Astrocyte (in vitro differentiated cells and primary cell): ENCODE measurements around the gene ADAP1. TPM values are rescaled to one million over a fixed set of nuclear protein-coding genes. Genes with fewer than 3 reads are reported as not detected.
A peak's percentile ranks its signal among the peaks of the same experiment; 100 is the strongest.
"Not testable (repeated sequence)": the region's sequence is repeated elsewhere in the genome, so short reads cannot be mapped to it uniquely, and the experiment has no call there.

Experiments used
- DNase-seq: peaks from one replicate; pipeline ENCODE4 v3.0.0-alpha.2; 2010; ENCODE audit warnings: low read depth
- FAIRE-seq: peaks from 2 replicates; lab custom pipeline; 2011; peaks lifted over from hg19 to GRCh38; lab: Jason Lieb, UNC
- H2AFZ ChIP-seq: 2 replicates; pipeline ENCODE4 v1.6.0; 2012; ENCODE audit warnings: low read depth, low read length, inconsistent platforms
- H3K27ac ChIP-seq: 2 replicates; pipeline ENCODE4 v1.5.1; 2011; ENCODE audit warnings: low read depth, low read length, inconsistent platforms
- H3K27me3 ChIP-seq: 2 replicates; pipeline ENCODE4 v1.6.0; 2011; ENCODE audit warnings: low read length, inconsistent platforms; ENCODE audit not compliant: insufficient read depth
- H3K36me3 ChIP-seq: 2 replicates; pipeline ENCODE4 v1.5.1; 2011; ENCODE audit warnings: low read length, inconsistent platforms; ENCODE audit not compliant: insufficient read depth
- H3K4me1 ChIP-seq: 2 replicates; pipeline ENCODE4 v1.5.1; 2011; ENCODE audit warnings: low read length, inconsistent platforms; ENCODE audit not compliant: insufficient read depth
- H3K4me2 ChIP-seq: 2 replicates; pipeline ENCODE4 v1.6.0; 2012; ENCODE audit warnings: low read length, inconsistent platforms
- H3K4me3 ChIP-seq: 2 replicates; pipeline ENCODE4 v1.5.1; 2011; ENCODE audit warnings: low read depth, mild to moderate bottlenecking, low read length, inconsistent platforms; ENCODE audit not compliant: insufficient read depth
- H3K79me2 ChIP-seq: 2 replicates; pipeline ENCODE4 v1.6.0; 2012; ENCODE audit warnings: mild to moderate bottlenecking, low read length, inconsistent platforms; ENCODE audit not compliant: insufficient read depth
- H3K9ac ChIP-seq: 2 replicates; pipeline ENCODE4 v1.6.0; 2012; ENCODE audit warnings: mild to moderate bottlenecking, low read length, inconsistent platforms
- H3K9me3 ChIP-seq: 2 replicates; pipeline ENCODE4 v1.5.1; 2012; ENCODE audit warnings: low read depth, mild to moderate bottlenecking, low read length, inconsistent platforms; ENCODE audit not compliant: insufficient read depth
- H4K20me1 ChIP-seq: 2 replicates; pipeline ENCODE4 v1.6.0; 2012; ENCODE audit warnings: low read length, inconsistent platforms; ENCODE audit not compliant: insufficient read depth
- H3K27ac Mint-ChIP-seq: one replicate; pipeline ENCODE4 v1.8.0; 2021; ENCODE audit warnings: mild to moderate bottlenecking, mixed read lengths; ENCODE audit not compliant: unreplicated experiment
- H3K27me3 Mint-ChIP-seq: one replicate; pipeline ENCODE4 v1.8.0; 2021; ENCODE audit warnings: low read depth, mixed read lengths; ENCODE audit not compliant: unreplicated experiment
- H3K36me3 Mint-ChIP-seq: one replicate; pipeline ENCODE4 v1.8.0; 2021; ENCODE audit warnings: low read depth, mixed read lengths; ENCODE audit not compliant: unreplicated experiment
- H3K4me1 Mint-ChIP-seq: one replicate; pipeline ENCODE4 v1.8.0; 2021; ENCODE audit warnings: low read depth, mixed read lengths; ENCODE audit not compliant: unreplicated experiment
- H3K4me3 Mint-ChIP-seq: one replicate; pipeline ENCODE4 v1.8.0; 2021; ENCODE audit warnings: mild to moderate bottlenecking, moderate library complexity, mixed read lengths; ENCODE audit not compliant: unreplicated experiment
- H3K9me3 Mint-ChIP-seq: one replicate; pipeline ENCODE4 v1.8.0; 2021; ENCODE audit warnings: mild to moderate bottlenecking, mixed read lengths; ENCODE audit not compliant: unreplicated experiment
- CTCF ChIP-seq: IDR thresholded peaks from 2 replicates; pipeline ENCODE4 v1.5.1; 2011; ENCODE audit warnings: low read depth, mild to moderate bottlenecking, inconsistent platforms, low read length, moderate library complexity; ENCODE audit not compliant: insufficient read depth
- EZH2 ChIP-seq: IDR thresholded peaks from 2 replicates; pipeline ENCODE4 v1.6.1; 2012; ENCODE audit warnings: mild to moderate bottlenecking, low read length, inconsistent platforms; ENCODE audit not compliant: insufficient read depth
- total RNA-seq: library from RNA; stranded (reverse); gene quantifications from 2 replicates; pipeline ENCODE4 v1.2.1, GENCODE V29; 2021

ADAP1 gene
- total RNA-seq, 1 donor from 2014 or later, result 4.8 TPM

- Mint-ChIP-seq H3K27me3 (peaks cover 9% of the 10 kb centered on the region), H3K4me3 (peak overlapping the region; percentile 63), H3K27ac (no peak overlapping the region), H3K4me1 (peaks cover 6% of the 10 kb centered on the region), H3K9me3 (no peaks in the 10 kb centered on the region), H3K36me3 (peaks cover 1% of the 10 kb centered on the region)
- FAIRE-seq (no peak), DNase-seq (no peak)
- TF ChIP-seq CTCF (no peak), EZH2 (no peak)
- H2AFZ ChIP-seq, result no peak overlapping the region
- peaks cover 2% of the 10 kb centered on the region for H3K36me3 ChIP-seq
- no peaks in the 10 kb centered on the region for H3K79me2 ChIP-seq
- no peak overlapping the region for H3K4me3 ChIP-seq
- no peak overlapping the region for H3K9ac ChIP-seq
- H3K27ac ChIP-seq, result no peak overlapping the region
- no peak overlapping the region for H3K4me2 ChIP-seq
- peaks cover 12% of the 10 kb centered on the region for H4K20me1 ChIP-seq
- H3K9me3 ChIP-seq, result no peaks in the 10 kb centered on the region
- H3K4me1 ChIP-seq, result no peaks in the 10 kb centered on the region
- H3K27me3 ChIP-seq, result no peaks in the 10 kb centered on the region
Measured at GRCh38 chr7:961546-962400, 7.3 kb upstream of the ADAP1 start.

- H3K36me3 ChIP-seq, H3K27ac Mint-ChIP-seq, H3K4me1 ChIP-seq, H3K4me1 Mint-ChIP-seq, H3K4me3 ChIP-seq, FAIRE-seq, H3K4me3 Mint-ChIP-seq, DNase-seq, H3K27me3 ChIP-seq, H3K9me3 ChIP-seq, H3K27ac ChIP-seq, H3K9ac ChIP-seq, H3K9me3 Mint-ChIP-seq, H4K20me1 ChIP-seq, H3K4me2 ChIP-seq, H3K36me3 Mint-ChIP-seq, H2AFZ ChIP-seq, H3K79me2 ChIP-seq: not testable (repeated sequence)
- peaks cover 12% of the 10 kb centered on the region for H3K27me3 Mint-ChIP-seq
Measured at GRCh38 chr7:960972-961371, 6.5 kb upstream of the ADAP1 start.

GRCh38 chr7:960269-960871, 5.9 kb upstream of the ADAP1 start:
- peaks cover 2% of the 10 kb centered on the region for H3K4me1 Mint-ChIP-seq
- Histone ChIP-seq H3K9ac (no peak overlapping the region), H3K79me2 (no peaks in the 10 kb centered on the region), H3K36me3 (no peaks in the 10 kb centered on the region), H3K27ac (no peak overlapping the region), H3K4me3 (no peak overlapping the region), H3K4me2 (no peak overlapping the region), H3K27me3 (peaks cover 4% of the 10 kb centered on the region), H3K9me3 (no peaks in the 10 kb centered on the region), H2AFZ (no peak overlapping the region), H3K4me1 (no peaks in the 10 kb centered on the region), H4K20me1 (peaks cover 3% of the 10 kb centered on the region)
- H3K27ac Mint-ChIP-seq, result no peak overlapping the region
- no peak overlapping the region for H3K4me3 Mint-ChIP-seq
- H3K36me3 Mint-ChIP-seq, result peaks cover 1% of the 10 kb centered on the region
- H3K9me3 Mint-ChIP-seq, result no peaks in the 10 kb centered on the region
- H3K27me3 Mint-ChIP-seq, result peaks cover 12% of the 10 kb centered on the region
- TF ChIP-seq CTCF, result no peak
- no peak for TF ChIP-seq EZH2
- no peak for DNase-seq
- FAIRE-seq, result no peak

- H2AFZ ChIP-seq, H3K27ac ChIP-seq, H3K36me3 Mint-ChIP-seq, H3K4me3 ChIP-seq, H3K9me3 Mint-ChIP-seq, H3K4me3 Mint-ChIP-seq, H3K4me1 Mint-ChIP-seq, H3K9me3 ChIP-seq, FAIRE-seq, H3K4me2 ChIP-seq, H3K4me1 ChIP-seq, H3K79me2 ChIP-seq, H3K36me3 ChIP-seq, DNase-seq, H3K9ac ChIP-seq, H4K20me1 ChIP-seq, H3K27me3 ChIP-seq, H3K27ac Mint-ChIP-seq: not testable (repeated sequence)
- H3K27me3 Mint-ChIP-seq, result peaks cover 15% of the 10 kb centered on the region
Measured at GRCh38 chr7:959740-960139, 5.3 kb upstream of the ADAP1 start.
